Measurements from ENCODE around the gene BBOX1.

BBOX1 gene

GRCh38 chr11:27081056-27081455, 40.4 kb downstream of the BBOX1 start:
- Histone ChIP-seq H3K79me2 (ENCODE audit: insufficient read depth, low read length) (no peaks in the 10 kb centered on the region), H3K9me3 (ENCODE audit: insufficient read depth, low read length, severe bottlenecking) (no peaks in the 10 kb centered on the region), H3K36me3 (ENCODE audit: insufficient read depth, low read length) (no peaks in the 10 kb centered on the region), H3K4me1 (ENCODE audit: insufficient read depth, low read length) (no peaks in the 10 kb centered on the region), H3K4me2 (ENCODE audit: insufficient read depth, low read length) (no peak overlapping the region), H3K27ac (ENCODE audit: low read length) (no peak overlapping the region), H3K27me3 (ENCODE audit: insufficient read depth, low read length, poor library complexity) (no peaks in the 10 kb centered on the region), H3K4me3 (ENCODE audit: low read depth in 1 of 2, low read length in 2 of 2) (no peak overlapping the region), H3K9ac (ENCODE audit: low read depth, low read length) (no peak overlapping the region), H4K20me1 (ENCODE audit: insufficient read depth, low read length) (no peaks in the 10 kb centered on the region), H2AFZ (ENCODE audit: low read depth, low read length) (no peak overlapping the region)
- DNase-seq (no peak), ATAC-seq (ENCODE audit: insufficient read depth, low read depth) (no peak)
- no peak for TF ChIP-seq EZH2 (IDR thresholded peaks at IDR 0.05; ENCODE audit: borderline replicate concordance, low read depth, low read length, severe bottlenecking)
- TF ChIP-seq, protein P1, sequence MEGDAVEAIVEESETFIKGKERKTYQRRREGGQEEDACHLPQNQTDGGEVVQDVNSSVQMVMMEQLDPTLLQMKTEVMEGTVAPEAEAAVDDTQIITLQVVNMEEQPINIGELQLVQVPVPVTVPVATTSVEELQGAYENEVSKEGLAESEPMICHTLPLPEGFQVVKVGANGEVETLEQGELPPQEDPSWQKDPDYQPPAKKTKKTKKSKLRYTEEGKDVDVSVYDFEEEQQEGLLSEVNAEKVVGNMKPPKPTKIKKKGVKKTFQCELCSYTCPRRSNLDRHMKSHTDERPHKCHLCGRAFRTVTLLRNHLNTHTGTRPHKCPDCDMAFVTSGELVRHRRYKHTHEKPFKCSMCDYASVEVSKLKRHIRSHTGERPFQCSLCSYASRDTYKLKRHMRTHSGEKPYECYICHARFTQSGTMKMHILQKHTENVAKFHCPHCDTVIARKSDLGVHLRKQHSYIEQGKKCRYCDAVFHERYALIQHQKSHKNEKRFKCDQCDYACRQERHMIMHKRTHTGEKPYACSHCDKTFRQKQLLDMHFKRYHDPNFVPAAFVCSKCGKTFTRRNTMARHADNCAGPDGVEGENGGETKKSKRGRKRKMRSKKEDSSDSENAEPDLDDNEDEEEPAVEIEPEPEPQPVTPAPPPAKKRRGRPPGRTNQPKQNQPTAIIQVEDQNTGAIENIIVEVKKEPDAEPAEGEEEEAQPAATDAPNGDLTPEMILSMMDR (IDR thresholded peaks at IDR 0.05; ENCODE audit: borderline replicate concordance, extremely low read depth, low read length, poor library complexity, severe bottlenecking), result no peak

GRCh38 chr11:27083241-27083640, 42.6 kb downstream of the BBOX1 start:
- Histone ChIP-seq H3K4me3 (ENCODE audit: low read depth in 1 of 2, low read length in 2 of 2) (no peak overlapping the region), H4K20me1 (ENCODE audit: insufficient read depth, low read length) (no peaks in the 10 kb centered on the region), H3K4me2 (ENCODE audit: insufficient read depth, low read length) (no peak overlapping the region), H3K36me3 (ENCODE audit: insufficient read depth, low read length) (no peaks in the 10 kb centered on the region), H3K79me2 (ENCODE audit: insufficient read depth, low read length) (no peaks in the 10 kb centered on the region), H3K27ac (ENCODE audit: low read length) (no peak overlapping the region), H3K9me3 (ENCODE audit: insufficient read depth, low read length, severe bottlenecking) (no peaks in the 10 kb centered on the region), H3K4me1 (ENCODE audit: insufficient read depth, low read length) (no peaks in the 10 kb centered on the region), H3K27me3 (ENCODE audit: insufficient read depth, low read length, poor library complexity) (no peaks in the 10 kb centered on the region), H3K9ac (ENCODE audit: low read depth, low read length) (no peak overlapping the region), H2AFZ (ENCODE audit: low read depth, low read length) (no peak overlapping the region)
- DNase-seq, result no peak
- no peak for ATAC-seq (ENCODE audit: insufficient read depth, low read depth)
- TF ChIP-seq EZH2 (IDR thresholded peaks at IDR 0.05; ENCODE audit: borderline replicate concordance, low read depth, low read length, severe bottlenecking), result no peak
- TF ChIP-seq, protein P1 (IDR thresholded peaks at IDR 0.05; ENCODE audit: borderline replicate concordance, extremely low read depth, low read length, poor library complexity, severe bottlenecking), result no peak

GRCh38 chr11:27083782-27084181, 43.2 kb downstream of the BBOX1 start:
- ATAC-seq (ENCODE audit: insufficient read depth, low read depth), result no peak
- no peaks in the 10 kb centered on the region for H3K4me1 ChIP-seq (ENCODE audit: insufficient read depth, low read length)
- H3K9me3 ChIP-seq (ENCODE audit: insufficient read depth, low read length, severe bottlenecking), result no peaks in the 10 kb centered on the region
- DNase-seq, result no peak
- no peaks in the 10 kb centered on the region for H4K20me1 ChIP-seq (ENCODE audit: insufficient read depth, low read length)
- H3K9ac ChIP-seq (ENCODE audit: low read depth, low read length), result no peak overlapping the region
- TF ChIP-seq, protein P1 (IDR thresholded peaks at IDR 0.05; ENCODE audit: borderline replicate concordance, extremely low read depth, low read length, poor library complexity, severe bottlenecking), result no peak
- no peak for TF ChIP-seq EZH2 (IDR thresholded peaks at IDR 0.05; ENCODE audit: borderline replicate concordance, low read depth, low read length, severe bottlenecking)
- H3K27me3 ChIP-seq (ENCODE audit: insufficient read depth, low read length, poor library complexity), result no peaks in the 10 kb centered on the region
- no peak overlapping the region for H2AFZ ChIP-seq (ENCODE audit: low read depth, low read length)
- no peak overlapping the region for H3K4me2 ChIP-seq (ENCODE audit: insufficient read depth, low read length)
- H3K27ac ChIP-seq (ENCODE audit: low read length), result no peak overlapping the region
- no peaks in the 10 kb centered on the region for H3K36me3 ChIP-seq (ENCODE audit: insufficient read depth, low read length)
- H3K4me3 ChIP-seq (ENCODE audit: low read depth in 1 of 2, low read length in 2 of 2), result no peak overlapping the region
- H3K79me2 ChIP-seq (ENCODE audit: insufficient read depth, low read length), result no peaks in the 10 kb centered on the region

- no peak overlapping the region for H2AFZ ChIP-seq (ENCODE audit: low read depth, low read length)
- DNase-seq (no peak), ATAC-seq (ENCODE audit: insufficient read depth, low read depth) (no peak)
- H3K9ac ChIP-seq (ENCODE audit: low read depth, low read length), result no peak overlapping the region
- TF ChIP-seq EZH2 (IDR thresholded peaks at IDR 0.05; ENCODE audit: borderline replicate concordance, low read depth, low read length, severe bottlenecking), result no peak
- TF ChIP-seq, protein P1 (IDR thresholded peaks at IDR 0.05; ENCODE audit: borderline replicate concordance, extremely low read depth, low read length, poor library complexity, severe bottlenecking), result no peak
- no peaks in the 10 kb centered on the region for H3K36me3 ChIP-seq (ENCODE audit: insufficient read depth, low read length)
- H3K4me2 ChIP-seq (ENCODE audit: insufficient read depth, low read length), result no peak overlapping the region
- no peaks in the 10 kb centered on the region for H3K79me2 ChIP-seq (ENCODE audit: insufficient read depth, low read length)
- H3K4me1 ChIP-seq (ENCODE audit: insufficient read depth, low read length), result no peaks in the 10 kb centered on the region
- H3K4me3 ChIP-seq (ENCODE audit: low read depth in 1 of 2, low read length in 2 of 2), result no peak overlapping the region
- no peak overlapping the region for H3K27ac ChIP-seq (ENCODE audit: low read length)
- H3K9me3 ChIP-seq (ENCODE audit: insufficient read depth, low read length, severe bottlenecking), result no peaks in the 10 kb centered on the region
- no peaks in the 10 kb centered on the region for H3K27me3 ChIP-seq (ENCODE audit: insufficient read depth, low read length, poor library complexity)
- no peaks in the 10 kb centered on the region for H4K20me1 ChIP-seq (ENCODE audit: insufficient read depth, low read length)
Observed at GRCh38 chr11:27084518-27084917, 43.9 kb downstream of the BBOX1 start.
